GM10248 (cell line): ENCODE measurements around the gene PMEL.

Experiments used
- CTCF ChIA-PET: fragments of 300-600 bp; sonication (Branson Sonifier 250); formaldehyde crosslinking; extraction: SDS; loops from one replicate; lab custom pipeline; 2021; ENCODE audit warnings: antibody characterized with exemption; lab: Yijun Ruan, JAX
- POLR2A ChIA-PET: fragments of 350-650 bp; sonication (Branson Sonifier 250); formaldehyde crosslinking; extraction: SDS; loops from one replicate; lab custom pipeline; 2020; ENCODE audit warnings: antibody characterized with exemption; lab: Yijun Ruan, JAX
- DNase-seq: peaks from one replicate; pipeline ENCODE4 v3.0.0; 2012; ENCODE audit errors: extremely low spot score
- CTCF ChIP-seq: IDR thresholded peaks from 2 replicates; pipeline ENCODE4 v1.5.1; 2012; ENCODE audit warnings: mild to moderate bottlenecking, low read depth; ENCODE audit errors: extremely low read depth, missing control alignments, control extremely low read depth

Gene PMEL

GRCh38 chr12:55933169-55933798, 32.6 kb downstream of the PMEL start:
- ChIA-PET CTCF (interaction anchor here (0.9 to 4.8 kb wide), 10 partner anchors 10 to 195 kb away, joined by 3 to 24 read pairs (median 8); partner anchors contain the start of gene DNAJC14), POLR2A (no interaction called here)
- no peak for TF ChIP-seq CTCF
- DNase-seq = no peak

GRCh38 chr12:55932551-55932910, 33.3 kb downstream of the PMEL start:
- ChIA-PET POLR2A (interaction anchor here (1.3 kb wide), 1 partner anchor 42 kb away, joined by 8 read pairs; the partner anchor contains the start of gene RAB5B), CTCF (interaction anchor here (1.0 to 7.5 kb wide), 9 partner anchors 5 to 194 kb away, joined by 3 to 92 read pairs (median 9); partner anchors contain the start of genes DNAJC14, ORMDL2 and SARNP)
- DNase-seq = peak; percentile 35
- TF ChIP-seq CTCF = no peak

- peak; percentile 65 for DNase-seq
- POLR2A ChIA-PET = interaction anchor here (0.5 to 1.3 kb wide), 2 partner anchors 42 to 103 kb away, joined by 4 to 8 read pairs; partner anchors contain the start of genes DNAJC14 and RAB5B
- CTCF ChIA-PET = interaction anchor here (0.9 to 7.5 kb wide), 11 partner anchors 6 to 194 kb away, joined by 3 to 92 read pairs (median 4); partner anchors contain the start of genes ORMDL2, PMEL, SARNP and SUOX
- TF ChIP-seq CTCF = no peak
These were observed 33.9 kb downstream of the PMEL start for GRCh38 chr12:55931780-55932550.

GRCh38 chr12:55931317-55931779, 34.5 kb downstream of the PMEL start:
- CTCF ChIA-PET = interaction anchor here (0.9 to 7.5 kb wide), 10 partner anchors 6 to 193 kb away, joined by 3 to 92 read pairs (median 6); partner anchors contain the start of genes ORMDL2, PMEL, SARNP and SUOX
- no peak for TF ChIP-seq CTCF
- DNase-seq = no peak
- POLR2A ChIA-PET = interaction anchor here (0.5 to 1.3 kb wide), 2 partner anchors 43 to 102 kb away, joined by 4 to 8 read pairs; partner anchors contain the start of genes DNAJC14 and RAB5B

GRCh38 chr12:55930771-55931316, 35.0 kb downstream of the PMEL start, which contains the start of gene DGKA:
DGKA (plus strand) TSS chr12:55931162; CDS start chr12:55936504, 5,342 bp downstream.
- POLR2A ChIA-PET = interaction anchor here (0.5 to 1.3 kb wide), 4 partner anchors 43 to 174 kb away, joined by 3 to 8 read pairs (median 4); partner anchors contain the start of genes DNAJC14, PA2G4 and RAB5B
- CTCF ChIA-PET = interaction anchor here (0.6 to 7.5 kb wide), 19 partner anchors 7 to 206 kb away, joined by 3 to 92 read pairs (median 3); partner anchors contain the start of genes DNAJC14, ESYT1, ORMDL2 and PMEL
- peak; percentile 67 for DNase-seq
- TF ChIP-seq CTCF = peak; percentile 53

- ChIA-PET POLR2A (interaction anchor here (1.2 kb wide), 1 partner anchor 44 kb away, joined by 4 read pairs; the partner anchor contains the start of gene RAB5B), CTCF (interaction anchor here (1.3 to 7.5 kb wide), 7 partner anchors 8 to 191 kb away, joined by 3 to 92 read pairs (median 7); partner anchors contain the start of gene RAB5B)
- no peak for TF ChIP-seq CTCF
- DNase-seq = peak; percentile 84
These were observed 36.5 kb downstream of the PMEL start for GRCh38 chr12:55929306-55929791.
